Measurements from ENCODE around the gene GPRC5C. TPM values are rescaled to one million over a fixed set of nuclear protein-coding genes. Genes with fewer than 3 reads are reported as not detected.
"Not testable (repeated sequence)": the region's sequence is repeated elsewhere in the genome, so short reads cannot be mapped to it uniquely, and the experiment has no call there.

GPRC5C gene
- total and polyA plus RNA-seq, 7 donors = 42.9 to 123 (median 57.0) TPM

DNA sequence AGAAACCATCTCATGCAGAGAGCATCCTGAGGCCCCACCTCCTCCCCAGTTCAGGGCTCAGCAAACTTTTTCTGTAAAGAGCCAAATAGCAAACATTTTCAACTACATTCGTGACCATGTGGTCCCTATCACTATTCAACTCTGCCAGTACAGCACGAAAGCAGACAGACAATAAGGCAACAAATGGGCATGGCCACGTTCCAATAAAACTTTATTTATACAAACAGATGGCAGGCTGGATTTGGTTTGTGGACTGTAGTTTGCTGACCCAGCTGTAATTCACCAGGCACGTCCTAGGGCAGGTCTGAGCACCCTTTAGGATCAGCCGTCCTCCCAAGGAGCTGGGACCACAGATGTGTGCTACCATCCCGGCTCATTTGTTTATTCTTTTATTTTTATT, 27.1 kb upstream of the GPRC5C start:
- intact Hi-C loops (cut with DNase I) = no loop called here
- no peaks in the 10 kb centered on the region for H3K9me3 ChIP-seq
- H3K27ac ChIP-seq = no peak overlapping the region
- H3K4me1 ChIP-seq = peaks cover 15% of the 10 kb centered on the region
- H3K27me3 ChIP-seq (ENCODE audit: insufficient read depth in 3 of 3, low read length in 2 of 3) = no peaks in the 10 kb centered on the region
- DNase-seq (no peak), ATAC-seq (no peak)
- no peaks in the 10 kb centered on the region for H3K36me3 ChIP-seq (ENCODE audit: insufficient read depth in 1 of 2, low read depth in 1 of 2)
- no peak overlapping the region for H3K4me3 ChIP-seq
- 73 to 89% (median 81%) methylated on average over 6 of the region's 6 CpGs for WGBS, 3 donors
- TF ChIP-seq, protein P1, sequence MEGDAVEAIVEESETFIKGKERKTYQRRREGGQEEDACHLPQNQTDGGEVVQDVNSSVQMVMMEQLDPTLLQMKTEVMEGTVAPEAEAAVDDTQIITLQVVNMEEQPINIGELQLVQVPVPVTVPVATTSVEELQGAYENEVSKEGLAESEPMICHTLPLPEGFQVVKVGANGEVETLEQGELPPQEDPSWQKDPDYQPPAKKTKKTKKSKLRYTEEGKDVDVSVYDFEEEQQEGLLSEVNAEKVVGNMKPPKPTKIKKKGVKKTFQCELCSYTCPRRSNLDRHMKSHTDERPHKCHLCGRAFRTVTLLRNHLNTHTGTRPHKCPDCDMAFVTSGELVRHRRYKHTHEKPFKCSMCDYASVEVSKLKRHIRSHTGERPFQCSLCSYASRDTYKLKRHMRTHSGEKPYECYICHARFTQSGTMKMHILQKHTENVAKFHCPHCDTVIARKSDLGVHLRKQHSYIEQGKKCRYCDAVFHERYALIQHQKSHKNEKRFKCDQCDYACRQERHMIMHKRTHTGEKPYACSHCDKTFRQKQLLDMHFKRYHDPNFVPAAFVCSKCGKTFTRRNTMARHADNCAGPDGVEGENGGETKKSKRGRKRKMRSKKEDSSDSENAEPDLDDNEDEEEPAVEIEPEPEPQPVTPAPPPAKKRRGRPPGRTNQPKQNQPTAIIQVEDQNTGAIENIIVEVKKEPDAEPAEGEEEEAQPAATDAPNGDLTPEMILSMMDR (IDR thresholded peaks at IDR 0.05) = no peak

DNA sequence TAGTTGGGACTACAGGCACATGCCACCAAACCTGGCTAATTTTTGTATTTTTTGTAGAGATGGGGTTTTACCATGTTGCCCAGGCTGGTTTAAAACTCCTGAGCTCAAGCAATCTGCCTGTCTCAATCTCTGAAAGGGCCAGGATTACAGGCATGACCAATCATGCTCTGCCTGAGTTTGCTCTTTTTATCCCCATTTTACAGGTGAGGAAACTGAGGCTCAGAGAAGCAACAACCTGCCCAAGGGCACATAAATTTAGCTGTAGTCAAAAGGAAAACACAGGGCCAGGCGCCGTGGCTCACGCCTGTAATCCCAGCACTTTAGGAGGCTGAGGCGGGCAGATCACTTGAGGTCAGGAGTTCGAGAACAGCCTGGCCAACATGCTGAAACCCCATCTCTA, 26.6 kb upstream of the GPRC5C start:
- H3K4me3 ChIP-seq; H3K27ac ChIP-seq; DNase-seq; H3K36me3 ChIP-seq (ENCODE audit: insufficient read depth in 1 of 2, low read depth in 1 of 2); H3K9me3 ChIP-seq; intact Hi-C loops (cut with DNase I); H3K27me3 ChIP-seq (ENCODE audit: insufficient read depth in 3 of 3, low read length in 2 of 3); ATAC-seq: not testable (repeated sequence)
- peaks cover 15% of the 10 kb centered on the region for H3K4me1 ChIP-seq
- WGBS, 3 donors = 90 to 99% (median 95%) methylated on average over 5 of the region's 5 CpGs

DNA sequence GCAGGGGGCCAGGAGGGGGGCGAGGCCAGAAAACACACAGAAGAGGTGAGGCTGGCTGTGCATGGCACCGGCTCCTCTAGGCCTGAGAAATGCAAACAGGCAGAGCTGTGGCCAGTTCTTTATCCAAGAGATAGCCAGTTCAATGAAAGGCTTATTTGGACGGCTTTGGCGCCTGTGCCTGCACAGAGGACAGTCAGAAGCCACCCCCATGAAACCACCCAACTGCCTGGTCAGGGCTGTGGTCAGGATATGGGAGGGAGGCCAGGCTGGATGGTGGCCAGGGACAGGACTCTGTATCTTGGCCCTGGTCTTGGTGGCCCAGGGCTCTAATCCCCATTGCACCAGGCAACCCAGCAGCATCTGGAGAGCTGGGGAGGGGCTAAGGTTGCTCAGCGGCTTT, 24.5 kb upstream of the GPRC5C start:
- no peaks in the 10 kb centered on the region for H3K9me3 ChIP-seq
- peaks cover 15% of the 10 kb centered on the region for H3K4me1 ChIP-seq
- H3K36me3 ChIP-seq (ENCODE audit: insufficient read depth in 1 of 2, low read depth in 1 of 2) = no peaks in the 10 kb centered on the region
- DNase-seq = peak; percentile 34 to 58
- peak overlapping the region; percentile 18 for H3K27ac ChIP-seq
- no peak overlapping the region for H3K4me3 ChIP-seq
- H3K27me3 ChIP-seq (ENCODE audit: insufficient read depth in 3 of 3, low read length in 2 of 3) = no peaks in the 10 kb centered on the region
- ATAC-seq = peak; percentile 45 to 70 (median 64)
- intact Hi-C loops (cut with DNase I) = no loop called here
- TF ChIP-seq, protein P1 (IDR thresholded peaks at IDR 0.05) = no peak
- whole genome bisulfite sequencing, 3 donors = 49 to 79% (median 58%) methylated on average over 5 of the region's 5 CpGs

DNA sequence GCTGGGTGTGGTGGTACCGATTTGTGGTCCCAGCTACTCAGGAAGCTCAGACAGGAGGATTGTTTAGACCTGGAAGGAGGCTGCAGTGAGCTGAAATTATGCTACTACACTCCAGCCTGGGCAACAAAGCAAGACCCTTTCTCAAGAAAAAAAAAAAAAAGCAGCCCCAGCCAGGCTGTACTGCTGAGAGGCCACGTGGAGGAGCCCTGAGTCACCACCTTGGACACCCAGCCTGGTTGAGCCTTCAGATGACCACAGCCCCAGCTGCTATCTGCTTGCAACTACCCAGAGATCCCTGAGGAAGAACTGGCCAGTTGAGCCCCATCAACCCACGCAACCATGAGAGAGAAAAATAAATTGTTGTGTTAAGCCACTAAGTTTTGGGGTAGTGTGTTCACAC, 23.6 kb upstream of the GPRC5C start:
- Histone ChIP-seq H3K4me1 (peaks cover 15% of the 10 kb centered on the region), H3K36me3 (ENCODE audit: insufficient read depth in 1 of 2, low read depth in 1 of 2) (no peaks in the 10 kb centered on the region), H3K27ac (no peak overlapping the region), H3K9me3 (no peaks in the 10 kb centered on the region), H3K27me3 (ENCODE audit: insufficient read depth in 3 of 3, low read length in 2 of 3) (no peaks in the 10 kb centered on the region), H3K4me3 (no peak overlapping the region)
- intact Hi-C loops (cut with DNase I) = no loop called here
- TF ChIP-seq, protein P1 (IDR thresholded peaks at IDR 0.05) = no peak
- peak; percentile 33 to 67 for DNase-seq
- 67 to 72% (median 69%) methylated on average over 3 of the region's 3 CpGs for WGBS, 3 donors
- ATAC-seq = peak; percentile 88 to 92 (median 91)

DNA sequence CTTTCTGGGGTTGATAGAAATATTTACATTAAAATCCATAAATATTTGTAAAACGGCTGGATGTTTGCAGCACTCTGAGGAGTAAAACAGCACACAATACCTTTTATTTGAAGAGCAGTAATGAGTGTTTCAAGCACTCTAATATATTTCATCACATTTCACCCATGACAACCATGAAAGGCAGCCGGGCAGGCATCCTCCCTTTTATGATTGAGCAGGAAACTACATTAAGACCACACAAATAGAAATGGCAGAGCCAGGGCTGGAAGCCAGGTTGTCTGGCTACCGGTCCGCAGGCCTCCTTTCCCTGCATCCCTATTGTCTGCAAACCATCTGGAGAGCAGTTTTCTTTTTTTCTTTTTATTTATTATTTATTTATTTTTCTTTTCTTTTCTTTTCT, 23.1 kb upstream of the GPRC5C start:
- Histone ChIP-seq H3K4me1 (peaks cover 9% of the 10 kb centered on the region), H3K27ac (no peak overlapping the region), H3K4me3 (no peak overlapping the region), H3K9me3 (no peaks in the 10 kb centered on the region), H3K36me3 (ENCODE audit: insufficient read depth in 1 of 2, low read depth in 1 of 2) (no peaks in the 10 kb centered on the region), H3K27me3 (ENCODE audit: insufficient read depth in 3 of 3, low read length in 2 of 3) (no peaks in the 10 kb centered on the region)
- DNase-seq (no peak), ATAC-seq (no peak)
- WGBS, 3 donors = 48 to 61% (median 53%) methylated on average over 4 of the region's 4 CpGs
- TF ChIP-seq, protein P1 (IDR thresholded peaks at IDR 0.05) = no peak
- intact Hi-C loops (cut with DNase I) = no loop called here

All from psoas muscle (tissue), 8 donors.